PC-3 (cell line): Measurements from ENCODE around the gene SKIC2. TPM values are rescaled to one million over a fixed set of nuclear protein-coding genes. Genes with fewer than 3 reads are reported as not detected.

Source experiments
- microRNA-seq: library from miRNA; unstranded; fragments of <30 nt; microRNA quantifications from one replicate; pipeline ENCODE4 v1.1.0, GENCODE V29; 2020; ENCODE audit not compliant: unreplicated experiment
- total RNA-seq: library from RNA; depleted of rRNA; stranded (reverse); fragments of >200 nt; gene quantifications from 2 replicates; pipeline ENCODE4 v1.2.3, GENCODE V29; 2014; rRNA removed

Gene SKIC2
- total RNA-seq, 1 experiment from 2014 or later, result 81.9 TPM

Small RNA genes within 50 kb of the gene (microRNA-seq; reads per million reads assigned to microRNA genes)
- not detected for gene MIR1236

Other genes starting within 250 kb of the SKIC2 start
- not detected in 2 replicates for gene LY6G6D, start 243.8 kb upstream of the SKIC2 start, total RNA-seq
- 0.22 TPM in 1 of 2 replicates, not detected in the other for gene LY6G6C, start 237.4 kb upstream of the SKIC2 start, total RNA-seq
- gene MPIG6B, start 235.8 kb upstream of the SKIC2 start, total RNA-seq, result not detected in 2 replicates
- gene DDAH2, start 229.9 kb upstream of the SKIC2 start, total RNA-seq, result 65.5 and 71.6 TPM in 2 replicates
- 708 and 743 TPM in 2 replicates for gene CLIC1, start 222.6 kb upstream of the SKIC2 start, total RNA-seq
- 22.7 and 23.0 TPM in 2 replicates for gene MSH5, start 219.2 kb upstream of the SKIC2 start, total RNA-seq
- 4.2 and 6.0 TPM in 2 replicates for gene SAPCD1, start 196.5 kb upstream of the SKIC2 start, total RNA-seq
- 0.98 and 1.9 TPM in 2 replicates for gene VWA7, start 181.8 kb upstream of the SKIC2 start, total RNA-seq
- 89.8 and 130 TPM in 2 replicates for gene VARS1, start 163.4 kb upstream of the SKIC2 start, total RNA-seq
- gene LSM2, start 152.2 kb upstream of the SKIC2 start, total RNA-seq, result 93.7 and 143 TPM in 2 replicates
- gene HSPA1L, start 143.9 kb upstream of the SKIC2 start, total RNA-seq, result 0.26 and 0.69 TPM in 2 replicates
- 269 and 324 TPM in 2 replicates for gene HSPA1A, start 143.6 kb upstream of the SKIC2 start, total RNA-seq
- gene HSPA1B, start 131.4 kb upstream of the SKIC2 start, total RNA-seq, result 265 and 331 TPM in 2 replicates
- gene NEU1, start 96.4 kb upstream of the SKIC2 start, total RNA-seq, result 31.7 and 33.1 TPM in 2 replicates
- 3.5 and 4.9 TPM in 2 replicates for gene SLC44A4, start 80.2 kb upstream of the SKIC2 start, total RNA-seq
- 74.5 and 80.8 TPM in 2 replicates for gene EHMT2, start 61.5 kb upstream of the SKIC2 start, total RNA-seq
- 5.4 and 8.6 TPM in 2 replicates for gene ZBTB12, start 57.1 kb upstream of the SKIC2 start, total RNA-seq
- gene C2, start 31.5 kb upstream of the SKIC2 start, total RNA-seq, result 1.1 TPM in 1 of 2 replicates, not detected in the other
- gene CFB, start 13.1 kb upstream of the SKIC2 start, total RNA-seq, result 0.86 TPM in 1 of 2 replicates, not detected in the other
- gene NELFE, start 204 bp upstream of the SKIC2 start, total RNA-seq, result 132 and 142 TPM in 2 replicates
- gene DXO, start 13.0 kb downstream of the SKIC2 start, total RNA-seq, result 27.1 and 32.4 TPM in 2 replicates
- 2.2 and 3.6 TPM in 2 replicates for gene C4A, start 22.9 kb downstream of the SKIC2 start, total RNA-seq
- 0.52 and 2.6 TPM in 2 replicates for gene C4B, start 55.6 kb downstream of the SKIC2 start, total RNA-seq
- not detected in 2 replicates for gene CYP21A2, start 79.2 kb downstream of the SKIC2 start, total RNA-seq
- gene TNXB, start 150.2 kb downstream of the SKIC2 start, total RNA-seq, result 2.9 and 3.3 TPM in 2 replicates
- gene ATF6B, start 169.1 kb downstream of the SKIC2 start, total RNA-seq, result 33.4 and 35.7 TPM in 2 replicates
- gene FKBPL, start 171.1 kb downstream of the SKIC2 start, total RNA-seq, result 12.6 and 16.4 TPM in 2 replicates
- gene PRRT1, start 192.8 kb downstream of the SKIC2 start, total RNA-seq, result 1.5 TPM in 1 of 2 replicates, not detected in the other
- 16.6 and 30.8 TPM in 2 replicates for gene PPT2, start 195.0 kb downstream of the SKIC2 start, total RNA-seq
- gene EGFL8, start 205.4 kb downstream of the SKIC2 start, total RNA-seq, result 7.9 and 14.9 TPM in 2 replicates
- gene AGPAT1, start 216.9 kb downstream of the SKIC2 start, total RNA-seq, result 54.7 and 59.6 TPM in 2 replicates
- 69.0 and 80.1 TPM in 2 replicates for gene RNF5, start 219.2 kb downstream of the SKIC2 start, total RNA-seq
- gene AGER, start 225.1 kb downstream of the SKIC2 start, total RNA-seq, result 2.0 and 5.0 TPM in 2 replicates
- gene PBX2, start 231.0 kb downstream of the SKIC2 start, total RNA-seq, result 25.3 and 33.3 TPM in 2 replicates
- 5.0 and 7.1 TPM in 2 replicates for gene GPSM3, start 233.5 kb downstream of the SKIC2 start, total RNA-seq